Measurements from ENCODE around the gene C11orf68.

GRCh38 chr11:65934014-65934413 is 15.2 kb upstream of the C11orf68 start:
- TF ChIP-seq CTCF (IDR thresholded peaks at IDR 0.05) (no peak), EZH2phosphoT487 (IDR thresholded peaks at IDR 0.05) (no peak)

All from neural progenitor cell (in vitro differentiated cells).